Peyer's patch (tissue), 4 donors: ENCODE results near the gene MYOM3.

ENCODE experiments used
- POLR2A ChIP-seq, 2 donors: fragments of 450-650 bp; IDR thresholded peaks; one replicate each; pipeline ENCODE4 v1.5.1; 2017; ENCODE audit warnings: antibody characterized with exemption in 2 of 2, mild to moderate bottlenecking in 2 of 2, moderate library complexity in 2 of 2
- TF ChIP-seq, protein P1 (sequence below), 6 experiments: fragments of 450-650 bp in 4 of 6; fragments of 200-600 bp in 2 of 6; sonication (generic) in 1 of 6; IDR thresholded peaks; one replicate each; pipeline ENCODE4 v1.5.1; 2017 to 2019; ENCODE audit warnings: antibody characterized with exemption in 6 of 6, mild to moderate bottlenecking in 3 of 6, moderate library complexity in 1 of 6

DNA sequence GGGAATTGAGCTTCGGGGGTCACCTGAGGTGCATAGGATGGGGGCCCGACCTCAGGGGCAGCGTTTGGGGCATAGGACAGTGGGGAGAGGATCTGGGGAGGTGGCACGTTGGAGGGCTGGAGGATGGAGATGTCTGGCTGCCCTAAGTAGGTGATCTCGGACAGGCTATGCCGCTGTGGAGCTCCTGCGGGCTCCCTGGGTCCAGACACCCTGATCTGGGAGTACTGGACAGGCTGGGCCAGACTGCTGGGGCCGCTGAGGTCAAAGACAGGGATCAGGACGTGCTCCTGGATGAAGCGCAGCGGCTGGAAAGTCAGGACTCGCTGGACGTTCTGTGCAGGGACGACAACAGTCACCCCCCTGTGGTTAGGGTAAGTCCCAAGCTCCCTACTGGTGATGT lies 9.5 kb upstream of the MYOM3 start:
- TF ChIP-seq, protein P1, sequence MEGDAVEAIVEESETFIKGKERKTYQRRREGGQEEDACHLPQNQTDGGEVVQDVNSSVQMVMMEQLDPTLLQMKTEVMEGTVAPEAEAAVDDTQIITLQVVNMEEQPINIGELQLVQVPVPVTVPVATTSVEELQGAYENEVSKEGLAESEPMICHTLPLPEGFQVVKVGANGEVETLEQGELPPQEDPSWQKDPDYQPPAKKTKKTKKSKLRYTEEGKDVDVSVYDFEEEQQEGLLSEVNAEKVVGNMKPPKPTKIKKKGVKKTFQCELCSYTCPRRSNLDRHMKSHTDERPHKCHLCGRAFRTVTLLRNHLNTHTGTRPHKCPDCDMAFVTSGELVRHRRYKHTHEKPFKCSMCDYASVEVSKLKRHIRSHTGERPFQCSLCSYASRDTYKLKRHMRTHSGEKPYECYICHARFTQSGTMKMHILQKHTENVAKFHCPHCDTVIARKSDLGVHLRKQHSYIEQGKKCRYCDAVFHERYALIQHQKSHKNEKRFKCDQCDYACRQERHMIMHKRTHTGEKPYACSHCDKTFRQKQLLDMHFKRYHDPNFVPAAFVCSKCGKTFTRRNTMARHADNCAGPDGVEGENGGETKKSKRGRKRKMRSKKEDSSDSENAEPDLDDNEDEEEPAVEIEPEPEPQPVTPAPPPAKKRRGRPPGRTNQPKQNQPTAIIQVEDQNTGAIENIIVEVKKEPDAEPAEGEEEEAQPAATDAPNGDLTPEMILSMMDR (IDR thresholded peaks at IDR 0.05): no peak
- TF ChIP-seq POLR2A (IDR thresholded peaks at IDR 0.05): no peak
